GM12892 (cell line): Measurements from ENCODE around the gene NAB1.

Experiments used
- DNase-seq: peaks from one replicate; pipeline ENCODE4 v3.0.0; 2011; ENCODE audit not compliant: insufficient read length
- FAIRE-seq: peaks from 2 replicates; lab custom pipeline; 2011; peaks lifted over from hg19 to GRCh38; lab: Jason Lieb, UNC
- POLR2A ChIP-seq: IDR thresholded peaks from 2 replicates; pipeline ENCODE4 v1.6.1; 2011; ENCODE audit warnings: low read depth, low read length, control low read depth
- POLR2AphosphoS5 ChIP-seq: IDR thresholded peaks from 2 replicates; pipeline ENCODE4 v1.6.1; 2011; ENCODE audit warnings: low read depth, low read length, control low read depth
- TAF1 ChIP-seq: IDR thresholded peaks from 2 replicates; pipeline ENCODE4 v1.6.1; 2011; ENCODE audit warnings: low read depth, mild to moderate bottlenecking, control low read depth, low read length, borderline replicate concordance

NAB1 gene

DNA sequence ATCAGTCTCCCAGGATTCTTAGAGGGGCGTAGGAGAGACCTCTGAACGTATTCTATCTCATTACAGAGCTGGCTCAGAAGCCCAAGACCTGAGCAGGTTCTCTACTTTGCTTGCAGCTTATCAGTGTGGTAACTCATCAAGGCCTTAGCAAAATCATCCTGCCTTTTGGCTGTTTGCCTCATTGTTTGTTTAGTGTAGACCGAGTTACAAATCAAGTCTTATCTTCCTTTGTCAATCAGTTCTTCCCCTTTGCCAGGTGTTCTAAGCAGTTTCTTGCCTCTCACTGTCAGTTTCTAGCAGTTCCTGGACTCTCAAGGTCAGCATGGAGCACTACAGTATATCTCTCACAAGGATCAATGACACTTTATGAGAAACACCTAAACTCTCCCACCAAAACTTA, 30.9 kb upstream of the NAB1 start:
- peak; percentile 70 for FAIRE-seq
- no peak for DNase-seq
- TF ChIP-seq TAF1: no peak
- no peak for TF ChIP-seq POLR2A
- TF ChIP-seq POLR2AphosphoS5: no peak

DNA sequence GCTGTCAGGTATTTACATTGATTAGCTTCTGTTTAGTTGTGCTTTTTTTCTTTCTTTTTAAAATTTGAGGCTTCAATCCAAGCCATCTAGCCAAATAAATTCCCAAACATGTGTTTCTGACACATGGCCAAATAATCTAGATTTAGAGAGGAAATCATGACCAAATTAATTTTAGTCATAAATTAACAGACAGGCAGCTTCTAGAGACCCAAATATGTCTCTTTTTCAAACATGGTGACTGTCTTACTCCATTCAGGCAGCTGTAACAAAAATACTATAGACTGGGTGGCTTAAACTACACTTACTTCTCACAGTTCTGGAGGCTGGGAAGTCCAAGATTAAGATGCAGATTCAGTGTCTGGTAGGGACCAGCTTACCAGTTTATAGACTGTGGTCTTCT, 23.2 kb upstream of the NAB1 start:
- no peak for DNase-seq
- FAIRE-seq: no peak
- TF ChIP-seq POLR2A: no peak
- no peak for TF ChIP-seq TAF1
- no peak for TF ChIP-seq POLR2AphosphoS5

DNA sequence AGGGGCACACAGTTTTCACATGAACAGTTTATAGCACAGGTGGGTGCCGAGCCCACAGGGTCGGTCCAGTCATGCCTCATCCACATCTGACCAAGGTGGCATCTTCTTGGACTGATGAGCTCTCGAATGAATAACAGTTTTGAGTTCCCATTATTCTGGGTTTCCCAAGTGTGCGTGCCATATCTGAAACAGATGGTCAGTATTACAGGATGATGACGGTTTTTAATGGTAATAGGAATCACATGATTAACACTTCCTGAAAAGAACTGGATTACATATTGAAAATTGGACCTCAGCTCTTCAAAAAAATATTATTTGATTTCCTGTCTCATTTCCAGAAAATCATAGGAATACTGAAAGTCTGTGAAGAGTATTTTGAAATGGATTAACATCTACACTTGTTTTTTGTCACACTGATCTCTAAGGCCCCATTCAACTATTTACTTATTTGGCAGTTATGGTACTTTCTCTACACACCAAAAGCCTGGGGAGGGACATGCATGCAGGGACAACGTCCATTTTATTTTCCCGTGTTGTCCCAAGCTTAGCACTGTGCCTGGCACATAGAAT, 22.2 kb upstream of the NAB1 start:
- no peak for DNase-seq
- FAIRE-seq: no peak
- no peak for TF ChIP-seq POLR2A
- no peak for TF ChIP-seq POLR2AphosphoS5
- no peak for TF ChIP-seq TAF1

DNA sequence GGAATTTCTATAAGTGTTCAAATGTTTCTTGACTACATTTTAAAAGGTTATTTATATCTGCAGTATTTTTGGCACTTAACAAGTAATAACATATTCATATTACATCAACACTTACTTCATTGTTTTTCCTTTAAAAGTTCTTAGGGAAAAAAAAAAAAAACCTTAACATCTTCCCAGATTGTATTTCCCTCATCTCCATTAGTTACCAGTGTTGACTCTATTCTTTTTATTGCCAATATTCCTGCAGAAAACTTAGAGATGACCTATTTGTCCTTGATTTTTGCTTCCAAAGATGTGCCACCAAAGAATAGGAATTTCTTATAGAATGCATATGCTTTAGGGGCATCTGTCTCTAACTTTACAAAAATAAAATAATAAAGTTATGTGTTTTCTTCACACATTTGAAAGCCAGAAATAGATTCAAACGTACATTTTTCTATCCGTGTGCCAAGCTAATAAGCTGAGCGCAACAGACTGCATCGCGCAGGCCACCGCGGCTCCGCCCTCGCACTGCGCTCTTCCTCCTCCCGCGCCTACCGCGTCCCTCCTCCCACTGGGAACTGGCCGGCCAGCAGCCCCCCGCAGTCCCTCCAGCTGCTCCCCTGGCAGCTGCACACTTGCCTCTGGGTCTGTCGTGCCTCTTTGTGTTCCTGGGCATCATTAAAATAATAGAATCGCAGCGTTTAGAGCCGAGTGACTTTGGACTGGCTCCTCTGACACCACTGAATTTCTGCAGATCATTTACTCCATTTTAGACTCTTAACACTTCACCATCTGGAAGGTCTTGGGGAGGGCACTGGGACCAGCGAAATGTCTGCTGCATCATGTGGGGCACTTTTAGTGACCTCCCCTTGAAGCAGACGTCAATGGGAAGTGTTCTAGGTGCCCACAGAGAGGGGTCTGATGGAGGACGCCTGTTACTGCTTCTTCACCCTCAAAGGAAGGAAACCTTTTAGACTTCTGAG, 21.2 kb upstream of the NAB1 start:
- FAIRE-seq: peak; percentile 79
- TF ChIP-seq TAF1: no peak
- TF ChIP-seq POLR2AphosphoS5: no peak
- TF ChIP-seq POLR2A: no peak; the same call in 1 of the 2 replicates
- peak; percentile 27 for DNase-seq

DNA sequence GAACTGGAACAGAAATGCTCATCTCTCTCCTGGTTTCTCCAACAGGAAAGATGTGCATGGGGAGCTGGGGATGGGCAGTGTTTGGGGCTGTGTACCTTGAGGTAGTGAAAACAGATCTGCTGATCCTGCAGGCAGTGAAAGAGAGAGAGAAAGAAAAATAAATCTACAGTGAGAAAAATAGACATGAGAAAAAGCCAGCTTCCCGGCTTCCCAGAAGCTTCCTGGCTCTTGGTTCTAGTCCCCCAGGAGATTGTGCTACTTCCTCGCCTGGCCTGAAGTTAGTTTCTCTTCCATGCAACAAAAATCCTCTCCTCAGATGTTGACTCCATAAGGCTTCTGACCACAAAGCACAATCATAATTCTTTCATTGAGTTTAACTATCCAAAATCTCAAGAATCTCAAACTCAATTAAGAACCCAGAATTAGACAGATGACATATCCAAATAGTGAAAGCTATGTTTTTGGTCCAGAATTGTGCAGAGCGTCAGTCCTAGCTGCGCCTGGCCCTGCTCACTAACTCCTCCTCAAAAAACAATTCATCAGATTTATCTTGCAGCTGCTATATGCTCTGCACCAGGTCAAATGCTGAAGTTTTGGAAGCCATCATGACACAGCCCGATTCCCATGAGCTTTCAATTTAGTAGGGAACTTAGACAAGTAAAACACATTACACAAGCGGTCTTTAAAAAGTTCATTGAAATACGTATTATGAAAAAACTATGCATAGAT, 20.1 kb upstream of the NAB1 start:
- FAIRE-seq (peak; percentile 40), DNase-seq (no peak)
- TF ChIP-seq TAF1 (no peak), POLR2A (no peak)

DNA sequence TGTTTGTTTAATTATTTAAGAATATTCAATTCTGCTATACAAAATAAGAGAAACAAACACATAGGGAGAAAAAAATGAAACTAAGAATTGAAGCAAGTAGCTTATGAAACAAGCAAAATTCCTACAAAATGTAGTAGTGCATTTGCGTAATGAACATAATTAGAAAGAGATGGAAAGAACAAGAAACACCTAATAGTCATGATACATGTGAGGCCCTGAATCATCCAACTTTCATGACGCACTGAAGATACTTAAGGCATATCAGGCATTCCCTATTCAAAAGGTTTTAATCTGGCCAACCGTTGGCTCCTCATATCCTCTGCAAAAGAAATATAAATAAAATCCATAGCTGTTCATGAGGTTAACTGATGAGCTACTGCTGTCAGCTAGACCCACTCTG, 14.5 kb upstream of the NAB1 start:
- TF ChIP-seq POLR2A (no peak), TAF1 (no peak), POLR2AphosphoS5 (no peak)
- DNase-seq (no peak), FAIRE-seq (no peak)

DNA sequence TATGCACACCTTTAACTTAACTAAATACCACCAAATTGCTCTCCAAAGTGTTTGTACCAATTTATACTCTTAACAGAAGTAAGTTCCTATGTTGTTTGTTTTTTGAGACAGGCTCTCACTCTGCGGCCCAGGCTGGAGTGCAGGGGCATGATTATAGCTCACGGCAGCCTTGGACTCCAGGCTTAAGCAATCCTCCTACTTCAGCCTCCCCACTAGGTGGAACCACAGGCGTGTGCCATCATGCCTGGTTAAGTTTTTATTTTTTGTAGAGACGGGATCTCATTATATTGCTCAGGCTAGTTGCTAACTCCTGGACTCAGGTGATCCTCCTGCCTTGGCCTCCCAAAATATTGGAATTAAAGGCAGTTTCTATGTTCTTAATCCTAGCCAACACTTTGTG, 13.1 kb upstream of the NAB1 start:
- TF ChIP-seq TAF1: no peak
- no peak for TF ChIP-seq POLR2A
- TF ChIP-seq POLR2AphosphoS5: no peak
- no peak for DNase-seq
- peak; percentile 54 for FAIRE-seq

DNA sequence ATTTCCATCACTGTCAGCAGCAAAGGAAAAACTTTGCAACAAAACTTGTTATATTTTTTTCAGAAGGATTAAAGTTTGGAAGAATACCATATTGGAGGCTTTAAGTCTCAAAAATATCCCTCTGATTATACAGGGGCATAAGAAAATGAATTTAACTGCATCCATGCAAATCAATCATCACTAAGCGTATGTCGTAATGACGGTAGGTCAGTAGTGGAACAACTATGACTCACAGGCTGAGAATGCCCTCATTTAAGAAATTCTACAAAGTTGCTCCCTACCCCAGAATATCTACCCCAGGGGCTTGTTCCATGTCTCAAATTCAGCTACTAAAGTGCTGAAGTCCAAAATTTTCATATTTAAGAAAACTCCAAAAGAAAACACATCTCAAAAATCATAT, 12.5 kb upstream of the NAB1 start:
- DNase-seq (no peak), FAIRE-seq (peak; percentile 54)
- TF ChIP-seq POLR2AphosphoS5: no peak
- no peak for TF ChIP-seq TAF1
- TF ChIP-seq POLR2A: no peak

DNA sequence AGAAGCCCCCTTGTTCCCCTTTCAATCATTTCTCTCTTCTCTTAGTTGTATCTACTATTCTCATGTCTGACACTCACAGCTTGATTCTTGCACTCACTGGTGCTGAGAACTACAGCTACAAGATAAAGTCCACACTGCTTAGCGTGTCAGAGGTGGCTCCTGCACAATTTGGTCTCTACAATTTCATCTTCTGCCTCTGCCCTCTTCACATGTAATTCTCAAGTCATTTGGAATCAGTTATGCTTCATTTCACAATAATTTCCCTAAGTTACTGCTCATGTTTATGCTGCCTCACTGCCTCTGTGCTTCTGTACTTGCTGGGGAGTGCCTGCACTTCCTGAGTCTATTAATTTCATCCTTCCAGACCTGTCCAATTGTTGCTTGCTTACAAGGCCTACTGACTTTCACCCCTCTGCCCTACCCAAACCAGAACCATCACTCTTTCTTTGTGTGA, 11.6 kb upstream of the NAB1 start:
- DNase-seq: no peak
- peak; percentile 27 for FAIRE-seq
- TF ChIP-seq POLR2AphosphoS5: 0 out of 2 replicates have a peak, but pooled peaks have one; percentile 27
- TF ChIP-seq POLR2A: peak; percentile 19; the same call in 1 of the 2 replicates
- TF ChIP-seq TAF1: no peak

DNA sequence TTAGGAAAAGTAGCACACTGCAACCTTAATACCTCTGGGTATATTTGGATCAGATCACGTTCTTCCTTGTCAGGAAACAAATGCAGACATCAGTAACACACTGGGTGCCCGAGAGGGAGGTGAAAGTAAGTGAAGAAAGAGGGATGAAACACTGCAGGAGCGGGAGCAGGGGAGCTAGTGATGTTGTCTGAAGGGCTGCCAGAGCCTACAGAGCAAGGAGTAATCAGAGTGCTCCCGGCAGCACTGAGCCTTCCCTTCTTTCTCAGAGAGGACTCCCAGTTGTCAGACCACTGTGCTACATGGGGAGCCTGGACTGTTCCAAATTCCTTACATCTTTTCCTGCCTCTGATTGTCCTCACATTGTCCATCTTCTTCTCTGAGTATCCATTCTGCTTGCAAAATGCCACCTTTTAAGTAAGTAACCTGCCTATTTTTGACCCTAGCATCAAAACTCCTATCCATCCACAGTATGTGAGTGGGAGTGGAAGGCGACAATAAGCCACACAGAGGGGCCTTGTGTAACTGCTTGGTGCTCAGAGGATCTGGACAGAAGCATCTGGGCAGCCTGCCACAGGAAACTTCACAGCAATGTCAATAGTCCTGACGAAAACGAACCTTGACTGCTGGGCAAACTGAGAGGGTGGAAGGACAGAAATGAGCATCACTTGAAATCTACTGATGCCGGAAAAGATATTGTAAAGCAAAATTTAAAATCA, 10.8 kb upstream of the NAB1 start:
- TF ChIP-seq POLR2AphosphoS5: no peak
- no peak for TF ChIP-seq TAF1
- TF ChIP-seq POLR2A: no peak
- FAIRE-seq (no peak), DNase-seq (no peak)

DNA sequence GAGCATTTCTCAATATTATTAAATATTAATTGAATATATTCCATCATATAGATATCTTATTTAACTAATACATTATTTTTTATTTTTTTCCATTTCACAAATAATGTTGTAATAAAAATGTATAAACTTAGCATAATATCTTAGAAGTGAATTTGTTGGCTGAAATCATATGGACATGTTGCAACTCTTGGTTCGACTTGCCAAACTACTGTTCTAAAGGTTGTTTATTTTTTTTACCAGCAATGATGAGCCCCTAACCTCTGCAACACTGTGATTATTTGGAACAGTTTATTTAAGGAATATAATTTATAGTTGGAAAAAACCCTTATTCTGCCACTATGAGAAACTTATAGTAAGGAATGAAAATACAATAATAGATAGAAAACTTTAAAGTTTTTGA, 8.8 kb upstream of the NAB1 start:
- no peak for TF ChIP-seq TAF1
- no peak for FAIRE-seq
- no peak for DNase-seq
